Activated T-cell treated with anti-CD3 and anti-CD28 coated beads, Interleukin-2, amount 50 U/mL, for 48 hours (primary cell): ENCODE data around the gene FAM174C.
"Not testable (repeated sequence)": the region's sequence is repeated elsewhere in the genome, so short reads cannot be mapped to it uniquely, and the experiment has no call there.

Source experiments
- DNase-seq, 2 experiments: peaks; one replicate each; pipeline ENCODE4 v3.0.0-alpha.2; 2020

Gene FAM174C

DNA sequence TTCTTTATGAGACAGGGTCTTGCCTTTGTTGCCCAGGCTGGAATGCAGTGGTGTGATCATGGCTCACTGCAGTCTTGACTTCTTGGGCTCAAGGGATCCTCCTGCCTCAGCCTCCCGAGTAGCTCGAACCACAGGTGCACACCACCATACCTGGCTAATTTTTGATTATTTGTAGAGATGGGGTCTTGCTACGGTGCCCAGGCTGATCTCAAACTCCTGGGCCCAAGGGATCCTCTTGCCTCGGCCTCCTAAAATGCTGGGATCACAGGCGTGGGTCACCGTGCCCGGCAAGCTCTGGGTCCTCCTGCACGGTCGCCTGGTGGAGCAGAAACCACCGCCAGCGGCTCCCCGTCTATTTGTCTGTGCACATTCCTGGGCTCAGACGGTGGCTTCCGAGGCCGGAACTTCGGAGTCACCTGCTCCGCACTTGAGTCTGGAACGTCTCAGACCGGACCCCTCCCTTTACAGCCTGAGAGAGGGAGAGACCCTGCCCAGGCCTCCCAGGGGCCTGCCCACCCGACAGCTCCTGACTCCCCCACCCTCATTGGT is 32.5 kb downstream of the FAM174C start:
- DNase-seq: no peak

DNA sequence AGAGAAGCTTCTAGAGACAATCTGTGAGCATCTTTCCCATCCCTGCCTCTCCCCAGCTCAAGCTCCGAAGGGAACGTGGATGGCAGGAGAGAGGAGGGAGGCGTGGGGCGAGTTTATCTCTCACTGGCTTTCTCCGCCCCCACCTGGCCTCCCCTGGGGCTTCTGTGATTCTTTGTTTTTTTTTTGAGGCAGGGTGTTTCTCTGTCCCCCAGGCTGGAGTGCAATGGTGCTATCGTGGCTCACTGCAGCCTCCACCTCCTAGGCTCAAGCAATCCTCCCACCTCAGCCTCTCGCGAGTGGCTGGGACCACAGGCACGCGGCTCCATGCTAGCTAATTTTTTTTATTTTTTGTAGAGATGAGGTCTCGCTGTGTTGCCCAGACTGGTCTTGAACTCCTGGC is 33.4 kb downstream of the FAM174C start:
- no peak for DNase-seq

DNA sequence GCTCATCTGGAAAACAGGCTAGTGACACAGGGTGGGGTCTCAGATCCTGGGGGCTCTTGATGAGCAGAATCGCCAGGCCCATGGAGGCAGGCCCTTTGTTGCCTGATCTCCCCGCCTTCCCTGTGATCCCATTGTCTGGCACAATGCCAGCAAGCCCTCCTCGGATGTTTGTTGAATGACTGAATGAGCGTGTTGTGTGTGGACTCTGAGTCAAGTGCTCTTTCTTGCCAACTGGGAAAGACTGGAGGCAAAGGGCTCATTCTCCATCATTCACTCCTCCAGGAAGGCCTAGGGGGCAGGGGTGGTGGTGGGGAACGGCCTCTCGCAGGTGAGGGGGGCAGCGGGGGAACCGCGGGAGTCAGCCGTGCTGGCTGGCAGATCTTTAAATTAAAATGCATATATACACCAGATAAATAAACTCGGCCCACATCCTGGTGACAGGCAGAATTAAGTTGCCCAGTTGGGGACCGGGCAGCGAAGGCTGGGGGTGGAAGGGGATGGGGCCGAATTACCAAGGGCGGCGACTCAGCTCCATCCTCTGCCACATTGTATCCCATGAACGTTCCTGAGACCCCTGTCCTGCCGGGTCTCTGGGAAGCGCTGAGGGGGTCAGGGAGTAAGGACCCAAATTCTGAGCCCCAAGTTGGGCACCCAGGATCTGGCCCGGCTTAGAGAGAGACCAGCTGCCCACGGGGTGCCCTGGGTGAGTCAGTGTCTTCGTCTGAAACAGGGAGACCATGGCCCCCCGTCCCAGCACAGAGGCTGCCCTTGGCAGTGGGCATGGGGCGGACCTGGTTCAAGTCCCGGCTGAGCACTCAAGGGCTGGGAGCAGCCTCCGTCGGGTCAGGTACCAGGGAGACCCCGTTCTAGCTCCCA is 34.9 kb downstream of the FAM174C start:
- no peak for DNase-seq

GRCh38 chr19:1310853-1311180 is 35.5 kb downstream of the FAM174C start:
- no peak for DNase-seq

DNA sequence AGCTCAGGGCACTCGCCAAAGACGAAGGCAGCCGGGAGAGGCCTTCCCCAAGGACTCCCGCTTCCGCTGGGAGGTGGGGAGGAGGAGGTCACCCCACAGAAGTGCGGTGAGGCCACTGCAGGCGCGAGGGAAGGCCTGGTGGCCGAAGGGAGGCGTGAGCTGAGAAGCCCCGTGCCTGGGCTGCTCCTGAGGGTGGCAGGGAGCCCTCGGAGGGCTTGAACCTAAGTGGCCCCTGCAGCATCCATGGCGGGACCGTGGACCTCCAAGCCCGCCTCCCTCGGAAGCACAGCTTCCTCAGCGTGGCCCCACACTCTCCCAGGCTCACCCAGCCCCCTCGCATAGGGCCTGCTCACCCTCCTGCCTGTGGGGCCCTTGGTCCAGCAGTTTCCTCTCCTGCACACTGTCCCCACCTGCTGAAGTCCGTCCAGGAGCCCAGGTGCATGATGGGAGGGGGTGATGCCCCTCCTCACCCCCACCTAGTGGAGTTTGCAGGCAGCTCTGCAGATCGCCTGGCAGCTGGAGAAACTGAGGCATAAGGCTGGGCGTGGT is 36.3 kb downstream of the FAM174C start:
- no peak for DNase-seq

DNA sequence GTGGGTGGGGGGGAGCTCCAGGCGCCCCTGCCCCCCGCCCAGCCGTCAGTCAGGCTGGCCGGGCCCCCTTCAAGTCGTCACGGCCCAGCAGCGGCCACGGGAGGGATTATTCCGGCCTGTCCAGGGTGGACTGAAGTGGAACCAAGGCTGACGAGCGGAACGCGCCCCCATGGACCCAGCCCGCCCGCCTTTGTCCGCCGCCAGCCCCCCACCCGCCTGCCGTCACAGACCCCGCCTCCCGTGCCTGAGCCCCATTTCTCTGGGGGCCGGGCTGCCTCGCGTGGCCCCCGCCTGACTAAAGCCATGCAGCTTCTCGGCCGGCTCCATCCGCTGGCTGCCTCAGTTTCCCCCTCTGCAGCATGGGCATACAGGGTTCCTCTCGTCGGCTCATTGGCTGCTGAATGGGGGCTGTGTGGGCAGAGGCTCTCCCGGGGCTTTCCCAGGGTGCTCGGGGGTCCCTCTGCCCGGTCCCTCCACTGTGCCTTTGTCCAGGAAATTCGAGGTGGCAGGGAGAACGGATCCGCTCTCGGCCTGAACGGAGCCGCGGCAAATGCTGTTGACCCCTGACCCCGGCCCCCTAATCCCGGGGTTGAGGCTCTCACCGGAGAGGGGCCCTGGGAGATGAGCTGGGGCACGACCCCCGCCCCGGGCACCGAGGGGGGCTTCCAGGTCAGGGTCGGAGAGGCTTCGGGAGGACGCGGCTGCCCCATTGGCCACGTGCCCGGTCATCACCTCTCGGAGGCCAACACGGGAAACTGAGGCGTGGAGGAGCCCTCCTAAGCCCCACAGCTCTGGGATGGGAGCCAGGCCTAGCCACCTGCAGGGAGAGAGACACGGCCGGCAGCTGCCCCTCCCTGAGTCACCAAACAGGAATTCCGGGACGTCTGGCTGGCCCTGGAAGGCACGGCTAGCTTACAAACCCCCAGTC is 37.7 kb downstream of the FAM174C start:
- DNase-seq: no peak

DNA sequence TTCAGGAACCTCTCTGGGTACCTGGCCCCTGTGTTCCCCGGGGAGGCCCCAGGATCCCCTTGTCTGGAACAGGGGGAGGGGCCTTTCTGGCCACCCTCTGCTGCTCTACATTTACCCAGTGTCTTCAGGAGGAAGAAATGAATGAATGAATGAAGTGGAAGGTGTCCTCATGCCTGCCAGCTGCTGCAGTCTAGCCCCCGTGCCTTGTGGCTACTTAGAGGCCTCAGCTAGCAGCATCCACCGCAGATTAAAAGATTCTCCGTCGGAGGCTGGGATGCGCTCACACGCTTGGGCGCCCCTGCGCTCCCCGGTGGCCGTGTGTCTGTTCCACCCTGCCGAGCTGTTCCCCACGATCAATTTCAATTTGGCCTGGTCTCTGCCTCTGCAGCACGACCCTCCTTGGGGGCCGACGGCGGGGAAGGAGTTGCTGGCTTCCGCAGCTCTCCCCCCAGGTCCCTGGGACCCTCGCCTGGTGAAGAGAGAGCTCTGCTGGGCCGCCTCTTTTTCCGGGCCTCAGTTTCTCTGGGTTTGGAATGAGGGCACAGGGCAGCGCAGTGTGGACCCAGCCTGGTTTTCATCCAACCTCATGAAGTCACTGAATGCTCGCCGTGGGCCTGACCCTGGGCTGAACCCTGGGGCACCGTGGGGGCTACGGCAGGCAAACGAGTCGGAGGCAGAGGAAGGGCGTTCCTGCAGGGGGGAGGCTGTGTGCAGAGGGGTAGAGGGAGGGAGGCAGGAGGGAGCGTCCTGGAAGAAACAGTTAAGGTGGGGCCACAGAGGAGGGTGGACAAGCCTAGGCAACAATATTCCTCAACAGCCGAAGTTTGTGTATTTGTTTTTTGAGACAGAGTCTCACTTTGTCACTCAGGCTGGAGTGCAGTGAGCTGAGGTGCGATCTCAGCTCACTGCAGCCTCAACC is 38.6 kb downstream of the FAM174C start:
- no peak for DNase-seq

- DNase-seq: peak; percentile 52 to 62
Observed at GRCh38 chr19:1315470-1316166, 40.3 kb downstream of the FAM174C start.

GRCh38 chr19:1316466-1316865 is 41.1 kb downstream of the FAM174C start:
- DNase-seq: no peak

GRCh38 chr19:1317274-1318003 is 42.1 kb downstream of the FAM174C start:
- DNase-seq: no peak

GRCh38 chr19:1318678-1319471 is 43.5 kb downstream of the FAM174C start:
- no peak for DNase-seq

- not testable (repeated sequence) for DNase-seq
Observed at GRCh38 chr19:1320282-1320650, 44.9 kb downstream of the FAM174C start.

- DNase-seq: no peak
Observed at GRCh38 chr19:1321539-1321938, 46.2 kb downstream of the FAM174C start.

- no peak for DNase-seq
Observed at GRCh38 chr19:1322198-1322981, 47.1 kb downstream of the FAM174C start.

GRCh38 chr19:1324249-1324805 is 49.0 kb downstream of the FAM174C start:
- DNase-seq: no peak

DNA sequence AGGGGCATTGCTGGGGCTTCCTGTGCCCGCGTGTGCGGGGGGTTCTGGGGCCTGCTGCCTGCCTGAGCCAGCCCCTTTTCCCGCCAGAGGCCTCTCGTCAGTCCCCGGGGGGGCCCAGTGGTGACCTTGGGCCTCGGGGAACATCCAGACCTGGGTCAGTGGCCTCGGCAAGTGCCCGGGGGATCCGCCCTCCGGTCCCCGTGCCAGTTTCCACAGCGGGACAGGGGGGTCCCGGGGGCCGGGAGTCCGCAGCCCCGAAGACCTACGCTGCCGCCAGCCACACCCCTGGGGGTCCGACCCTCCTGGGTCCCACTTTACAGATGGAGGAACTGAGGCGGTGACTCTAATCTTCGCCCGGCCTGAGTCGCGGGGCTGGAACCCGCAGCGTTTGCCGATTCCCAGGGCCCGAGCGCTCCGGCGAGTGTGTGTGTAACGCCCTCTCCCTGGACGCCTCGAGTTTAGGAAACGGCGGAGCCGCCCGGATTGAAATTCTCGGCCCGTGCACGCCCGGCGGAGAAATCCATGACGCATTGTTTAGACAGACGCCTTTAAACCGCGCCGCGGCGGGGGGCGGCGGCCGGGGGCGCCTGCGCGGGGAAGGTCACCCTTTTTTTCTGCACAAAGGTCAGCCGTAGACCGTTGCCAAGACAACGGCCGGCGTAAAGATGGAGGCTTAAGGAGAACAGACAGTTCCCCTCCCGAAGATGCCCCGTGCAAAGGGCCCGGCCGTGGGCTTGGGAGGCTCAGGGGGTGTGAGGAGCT is 49.7 kb downstream of the FAM174C start:
- DNase-seq: peak; percentile 40 to 53

DNA sequence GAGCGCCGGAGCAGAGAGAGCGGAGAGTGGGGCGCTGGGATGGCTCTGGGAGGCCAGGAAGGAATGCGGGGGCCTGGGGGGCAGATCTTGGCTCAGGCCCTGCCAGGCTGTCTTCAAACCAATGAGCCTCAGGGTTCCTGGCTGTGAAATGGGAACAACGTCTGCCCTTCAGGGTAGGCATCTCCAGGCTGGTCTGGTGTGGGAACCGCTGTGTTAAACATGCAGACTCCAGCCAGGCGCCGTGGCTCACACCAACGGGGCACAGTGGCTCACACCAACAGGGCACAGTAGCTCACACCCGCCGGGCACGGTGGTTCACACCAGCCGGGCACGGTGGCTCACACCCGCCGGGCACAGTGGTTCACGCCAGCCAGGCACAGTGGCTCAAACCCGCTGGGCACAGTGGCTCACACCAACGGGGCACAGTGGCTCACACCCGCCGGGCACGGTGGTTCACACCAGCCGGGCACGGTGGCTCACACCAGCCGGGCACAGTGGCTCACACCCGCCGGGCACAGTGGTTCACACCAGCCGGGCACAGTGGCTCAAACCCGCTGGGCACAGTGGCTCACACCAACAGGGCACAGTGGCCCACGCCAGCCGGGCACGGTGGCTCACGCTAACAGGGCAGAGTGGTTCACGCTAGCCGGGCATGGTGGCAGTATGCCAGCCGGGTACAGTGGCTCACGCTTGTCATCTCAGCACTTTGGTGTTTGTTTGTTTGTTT is 50.4 kb downstream of the FAM174C start:
- no peak for DNase-seq
